Dermis blood vessel endothelial cell (primary cell): ENCODE measurements around the gene CELF2. TPM values are rescaled to one million over a fixed set of nuclear protein-coding genes. Genes with fewer than 3 reads are reported as not detected.
A peak's percentile ranks its signal among the peaks of the same experiment; 100 is the strongest.

Experiments
- DNase-seq: peaks from one replicate; pipeline ENCODE4 v3.0.0; 2010
- total RNA-seq: library from RNA; depleted of rRNA; stranded (reverse); fragments of >200 nt; gene quantifications from 2 replicates; pipeline ENCODE4 v1.2.3, GENCODE V29; 2014

CELF2 gene
- total RNA-seq, 1 donor from 2014 or later = 10.2 TPM

- DNase-seq = no peak
Measured at GRCh38 chr10:11255156-11255555, 237.5 kb downstream of the CELF2 start.

- no peak for DNase-seq
Measured at GRCh38 chr10:11255796-11256444, 238.2 kb downstream of the CELF2 start.

DNA sequence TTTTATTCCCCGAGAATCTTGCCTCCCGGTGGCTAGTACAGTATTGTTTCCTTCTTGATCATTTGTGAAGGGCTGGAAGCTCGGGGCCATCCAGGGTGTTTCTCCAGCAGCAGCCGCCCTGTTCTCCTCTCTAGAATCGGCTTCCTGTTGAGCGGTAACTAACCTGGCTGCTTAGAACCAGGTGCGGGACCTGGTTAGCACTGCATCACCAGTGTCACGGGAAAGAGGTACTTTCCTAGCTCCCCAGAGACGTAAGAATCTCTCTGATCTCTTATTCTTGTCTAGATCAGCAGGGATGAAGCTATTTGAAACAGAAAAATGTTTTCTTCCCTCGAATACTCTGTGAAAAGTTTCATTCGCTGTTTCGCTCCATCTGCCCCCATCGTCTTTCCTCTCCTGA lies 239.2 kb downstream of the CELF2 start:
- DNase-seq = no peak

GRCh38 chr10:11257440-11258090 lies 239.9 kb downstream of the CELF2 start:
- no peak for DNase-seq

GRCh38 chr10:11260170-11260569 lies 242.5 kb downstream of the CELF2 start:
- no peak for DNase-seq

DNA sequence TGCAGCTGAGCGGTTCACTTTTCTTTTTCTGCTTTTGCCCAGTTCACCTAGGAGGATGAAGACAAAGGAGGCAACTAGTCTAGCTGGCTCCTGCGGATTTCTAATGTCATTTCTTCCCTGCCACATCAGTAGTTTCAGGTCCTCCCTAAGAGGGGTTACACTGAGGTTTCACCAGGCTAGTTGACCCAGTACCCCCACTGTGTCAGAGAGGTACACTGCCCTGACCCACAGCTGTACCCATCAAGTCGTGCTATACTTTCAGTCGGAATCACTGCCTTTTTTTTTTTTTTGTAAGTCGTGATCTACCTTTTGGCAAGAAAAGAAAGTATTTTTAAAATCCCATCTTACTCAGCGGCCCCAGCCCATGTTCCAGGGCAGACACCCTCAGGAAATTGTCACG lies 243.5 kb downstream of the CELF2 start:
- no peak for DNase-seq

DNA sequence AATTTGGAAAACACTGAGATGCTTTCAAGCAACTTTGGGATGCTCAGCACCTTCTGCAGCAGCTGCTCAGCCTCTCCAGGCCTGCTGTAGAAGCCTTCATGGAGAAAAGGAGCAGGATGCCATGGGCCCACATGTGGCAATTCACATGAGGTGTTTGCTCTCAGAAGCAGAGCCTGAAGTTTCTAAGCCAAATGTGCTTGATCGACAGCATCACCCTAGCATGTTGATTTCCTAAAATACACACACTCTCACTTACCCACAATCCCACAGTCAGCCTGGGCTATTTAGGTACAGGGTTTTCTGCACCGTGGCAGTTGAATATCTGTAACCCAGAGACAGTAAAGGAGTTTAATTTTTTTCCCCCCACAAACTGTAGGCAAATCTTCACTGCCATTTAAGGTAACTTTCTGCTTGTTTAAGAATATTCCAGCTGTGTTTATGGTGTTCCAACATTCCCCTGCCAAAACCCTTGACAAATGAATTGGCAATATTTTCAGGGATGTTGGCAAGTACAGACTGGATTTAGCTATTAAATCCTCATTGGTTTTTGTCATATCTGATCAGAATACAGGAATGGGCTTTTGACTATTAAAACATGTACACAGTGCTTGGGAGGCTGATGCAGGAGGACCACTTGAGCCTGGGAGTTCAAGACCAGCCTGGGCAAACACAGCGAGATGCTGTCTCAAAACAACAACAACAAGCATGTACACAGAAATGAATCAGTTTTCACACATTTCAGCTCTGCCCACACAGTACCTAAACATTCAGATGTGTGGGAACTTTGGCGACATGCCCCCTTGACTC lies 244.2 kb downstream of the CELF2 start:
- no peak for DNase-seq

- DNase-seq = no peak
Measured at GRCh38 chr10:11262494-11263345, 245.0 kb downstream of the CELF2 start.

DNA sequence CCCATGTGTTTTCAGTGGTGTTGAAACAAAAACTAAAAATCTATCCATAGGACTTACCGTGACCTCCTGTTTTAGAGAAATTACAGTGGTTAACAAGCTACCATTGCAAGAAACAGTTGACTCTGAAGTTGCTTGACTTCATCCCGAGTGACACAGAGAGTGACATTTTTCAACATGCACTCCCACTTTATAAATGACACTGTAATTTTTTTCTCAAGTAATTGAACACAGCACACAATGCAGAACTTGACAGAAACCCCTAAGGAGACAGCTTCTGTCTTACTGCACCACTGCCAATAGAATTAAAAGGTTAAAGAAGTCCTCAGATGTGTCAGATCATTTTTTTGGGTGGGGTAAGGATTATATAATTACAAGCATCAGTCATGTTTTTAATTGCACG lies 246.1 kb downstream of the CELF2 start:
- DNase-seq = no peak

DNA sequence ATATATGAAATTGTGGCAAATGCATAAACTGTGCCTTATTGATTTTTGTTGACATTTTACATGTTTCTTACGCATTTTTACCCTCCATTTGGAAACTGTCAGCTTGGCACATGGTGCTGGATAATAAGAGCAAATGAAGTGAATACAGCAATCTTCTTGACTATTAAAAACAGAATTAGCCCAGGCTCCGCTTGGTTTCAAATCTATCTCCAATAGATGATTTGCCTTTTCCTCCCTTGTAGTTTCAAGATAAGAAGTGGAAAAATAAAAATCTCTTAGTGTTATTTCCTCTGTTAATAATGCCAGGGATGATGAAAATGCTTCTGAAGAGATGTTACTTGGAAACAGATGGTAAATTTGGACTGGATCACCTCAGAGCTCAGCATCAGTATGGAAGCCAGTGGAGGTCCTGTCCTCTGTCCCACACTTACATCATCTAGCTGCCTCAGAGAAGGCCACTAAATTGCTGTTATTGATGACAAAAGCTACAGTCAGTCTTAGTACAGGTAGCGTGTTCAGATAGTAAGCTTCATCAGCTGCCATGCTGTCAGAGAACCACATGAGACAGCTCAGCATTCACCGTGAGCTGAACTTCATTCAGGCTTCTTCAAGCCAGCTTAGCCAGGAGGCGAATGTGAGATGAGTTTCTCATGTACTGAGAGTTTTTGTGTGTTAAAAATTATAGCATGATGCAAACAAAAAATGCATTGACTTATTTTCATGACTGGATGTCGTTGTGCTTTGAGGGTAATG lies 246.8 kb downstream of the CELF2 start:
- no peak for DNase-seq

DNA sequence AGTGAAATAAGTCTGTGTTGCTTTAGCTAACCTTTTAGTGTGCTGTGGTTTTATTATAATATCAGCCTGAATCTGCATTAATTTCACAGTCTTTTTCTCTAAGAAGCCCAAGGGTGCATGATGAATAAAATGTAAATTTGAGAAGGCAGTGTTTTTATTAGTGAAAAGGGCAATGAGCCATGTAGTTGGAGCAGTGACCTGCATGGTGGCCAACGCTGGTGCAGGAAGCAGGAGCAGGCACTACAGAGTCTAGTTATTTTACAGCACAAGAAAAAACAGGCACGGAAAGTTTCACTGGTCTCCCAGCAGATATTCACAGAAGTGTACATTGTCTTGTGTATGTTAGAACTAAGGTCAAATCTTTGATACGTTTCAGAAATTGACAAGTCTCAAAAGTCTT lies 247.8 kb downstream of the CELF2 start:
- DNase-seq = no peak

DNA sequence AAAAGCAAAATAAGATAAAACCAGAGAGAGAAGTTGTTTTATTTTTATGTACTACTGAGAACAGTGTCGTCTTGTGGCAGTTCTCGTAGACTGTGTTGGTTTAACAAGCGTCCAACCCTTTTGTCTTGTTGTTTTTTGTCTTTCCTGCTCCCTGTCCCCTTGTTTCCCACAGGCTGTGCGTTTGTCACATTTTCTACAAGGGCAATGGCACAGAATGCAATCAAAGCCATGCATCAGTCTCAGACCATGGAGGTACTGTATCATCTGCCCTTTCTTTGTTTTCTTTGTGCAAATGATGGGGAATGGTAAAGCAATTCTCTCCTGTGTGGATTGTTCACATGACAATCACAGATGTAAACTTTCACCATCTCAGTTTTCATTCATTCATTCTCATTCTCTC lies 248.8 kb downstream of the CELF2 start:
- DNase-seq = no peak

DNA sequence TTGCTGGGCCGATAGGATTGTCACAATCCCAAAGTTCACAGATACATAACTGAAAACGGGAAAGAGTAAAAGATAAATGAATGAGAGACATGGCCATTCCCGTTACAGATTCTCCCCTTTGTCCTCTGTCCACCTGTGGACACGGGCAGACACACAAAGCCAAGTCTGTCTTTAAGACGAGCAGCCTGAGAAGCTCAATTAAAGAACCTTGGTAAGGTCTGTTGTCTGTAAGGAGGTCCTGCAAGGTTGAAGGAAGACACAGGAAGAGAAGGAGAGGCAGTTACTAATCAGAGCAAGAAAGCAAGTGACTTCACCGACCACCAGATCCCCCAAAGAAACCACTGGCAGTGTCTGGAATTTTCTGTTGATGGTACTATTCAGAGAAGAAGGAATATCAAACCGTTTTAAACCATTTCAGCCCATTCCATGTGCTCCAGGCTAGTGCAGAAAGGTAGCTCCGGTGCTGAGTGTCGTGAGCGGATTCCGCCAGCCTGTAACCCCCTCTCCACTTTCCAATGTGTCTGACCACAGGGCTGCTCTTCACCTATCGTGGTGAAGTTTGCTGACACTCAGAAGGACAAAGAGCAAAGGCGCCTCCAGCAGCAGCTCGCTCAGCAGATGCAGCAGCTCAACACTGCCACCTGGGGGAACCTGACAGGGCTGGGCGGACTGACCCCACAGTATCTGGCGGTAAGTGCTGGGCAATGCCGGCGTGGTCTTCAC lies 252.6 kb downstream of the CELF2 start:
- DNase-seq = peak; percentile 91

DNA sequence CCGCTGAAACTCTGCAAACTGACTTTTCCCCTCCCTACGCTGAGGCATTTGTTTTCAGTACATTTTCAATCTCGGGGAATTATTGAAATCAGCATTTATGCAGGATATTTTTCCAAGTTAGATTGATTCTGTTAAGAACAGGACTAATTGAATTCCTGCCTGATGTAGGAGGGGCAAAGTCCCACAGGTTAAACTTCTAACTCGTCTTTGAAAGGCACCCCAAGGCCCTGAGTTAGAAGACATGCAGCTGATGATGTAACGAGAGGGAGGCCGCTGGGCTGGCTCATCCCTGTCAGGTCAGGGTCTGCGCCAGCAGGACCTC lies 253.1 kb downstream of the CELF2 start:
- DNase-seq = no peak

DNA sequence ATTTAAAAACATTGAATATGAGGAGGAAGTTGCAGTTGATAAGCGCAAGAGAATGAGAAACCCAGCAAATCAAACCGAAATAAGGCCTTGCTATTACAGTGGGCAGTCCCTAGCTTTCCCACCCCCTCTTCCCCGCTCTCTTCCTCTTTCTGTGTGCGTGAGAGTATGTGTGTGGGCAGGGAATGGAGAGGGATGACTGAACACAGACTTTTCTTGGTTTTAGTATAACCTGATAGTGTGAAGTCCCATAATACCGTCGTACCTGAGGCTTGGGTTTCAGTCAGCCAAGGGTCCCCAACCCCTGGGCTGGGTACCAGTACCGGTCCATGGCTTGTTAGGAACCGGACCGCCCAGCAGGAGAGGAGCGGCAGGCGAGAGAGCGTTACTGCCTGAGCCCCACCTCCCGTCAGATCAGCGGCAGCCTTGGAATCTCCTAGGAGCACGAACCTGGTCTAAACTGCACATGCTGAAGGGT lies 255.3 kb downstream of the CELF2 start:
- DNase-seq = no peak

DNA sequence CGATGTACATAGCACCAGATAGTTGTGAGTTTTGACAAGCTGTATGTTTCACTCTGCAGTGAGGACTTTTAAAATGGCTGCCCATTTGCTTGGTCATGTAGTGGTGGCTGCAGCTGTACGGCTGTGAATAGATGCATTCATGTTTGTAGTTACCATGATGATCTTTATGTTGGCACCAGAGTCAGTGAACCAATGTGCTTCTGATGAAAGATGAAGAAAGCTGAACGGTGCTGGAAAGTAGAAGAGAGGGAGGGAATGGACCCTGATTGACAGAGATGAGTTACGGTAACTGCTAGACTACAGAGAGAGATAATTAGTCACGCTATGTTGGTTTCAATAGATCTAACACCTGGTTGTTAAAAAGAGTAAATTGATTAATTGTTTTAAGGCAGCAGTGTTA lies 256.8 kb downstream of the CELF2 start:
- no peak for DNase-seq

DNA sequence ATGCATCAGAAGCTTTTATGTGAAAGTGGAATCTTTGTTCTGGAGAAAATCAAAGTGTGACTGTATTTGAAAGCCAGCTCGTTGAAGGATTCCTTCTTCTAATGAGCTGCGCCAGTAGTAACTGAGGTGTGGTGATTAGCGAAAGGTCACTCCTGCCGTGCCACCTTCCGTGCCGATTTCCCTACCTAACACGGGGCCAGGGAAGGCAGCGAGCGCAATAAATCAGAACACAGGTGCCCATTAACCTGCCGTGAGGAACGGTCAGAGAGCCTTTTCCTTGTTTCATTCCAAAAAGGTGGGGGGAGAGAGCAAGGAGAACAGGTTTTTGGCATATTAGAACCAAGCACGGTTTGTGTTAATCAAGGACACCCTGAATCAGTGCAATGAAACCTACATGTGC lies 258.0 kb downstream of the CELF2 start:
- DNase-seq = no peak

GRCh38 chr10:11276449-11276990 lies 258.8 kb downstream of the CELF2 start:
- DNase-seq = no peak

GRCh38 chr10:11279314-11279713 lies 261.6 kb downstream of the CELF2 start:
- no peak for DNase-seq

- DNase-seq = no peak
Measured at GRCh38 chr10:11280187-11280932, 262.7 kb downstream of the CELF2 start.
